Measurements from ENCODE around the gene FRAT2. TPM values are rescaled to one million over a fixed set of nuclear protein-coding genes. Genes with fewer than 3 reads are reported as not detected.
"Not testable (repeated sequence)": the region's sequence is repeated elsewhere in the genome, so short reads cannot be mapped to it uniquely, and the experiment has no call there.

Gene FRAT2
- total RNA-seq, 1 experiment from 2014 or later: 10.0 TPM

- no peak for DNase-seq (ENCODE audit: low read depth)
These were observed 21.9 kb upstream of the FRAT2 start for GRCh38 chr10:97356318-97356914.

- no peak for DNase-seq (ENCODE audit: low read depth)
These were observed 21.0 kb upstream of the FRAT2 start for GRCh38 chr10:97355571-97355975.

- DNase-seq (ENCODE audit: low read depth): no peak
These were observed 19.4 kb upstream of the FRAT2 start for GRCh38 chr10:97353945-97354344.

GRCh38 chr10:97349752-97350513 is 15.4 kb upstream of the FRAT2 start:
- no peak for DNase-seq (ENCODE audit: low read depth)

GRCh38 chr10:97347317-97347716 is 12.8 kb upstream of the FRAT2 start:
- no peak for DNase-seq (ENCODE audit: low read depth)

GRCh38 chr10:97343664-97344063 is 9.1 kb upstream of the FRAT2 start:
- not testable (repeated sequence) for DNase-seq (ENCODE audit: low read depth)

GRCh38 chr10:97341416-97341815 is 6.9 kb upstream of the FRAT2 start:
- no peak for DNase-seq (ENCODE audit: low read depth)

GRCh38 chr10:97338041-97338440 is 3.5 kb upstream of the FRAT2 start:
- no peak for DNase-seq (ENCODE audit: low read depth)

- peak; percentile 10 for DNase-seq (ENCODE audit: low read depth)
These were observed 2.7 kb upstream of the FRAT2 start for GRCh38 chr10:97336942-97337831.

- DNase-seq (ENCODE audit: low read depth): no peak
These were observed 1.9 kb upstream of the FRAT2 start for GRCh38 chr10:97336446-97336845.

GRCh38 chr10:97336006-97336405 is 1.5 kb upstream of the FRAT2 start:
- no peak for DNase-seq (ENCODE audit: low read depth)

GRCh38 chr10:97335188-97335619 is 675 bp upstream of the FRAT2 start:
- no peak for DNase-seq (ENCODE audit: low read depth)

- peak; percentile 68 for DNase-seq (ENCODE audit: low read depth)
These were observed 744 bp downstream of the FRAT2 start for GRCh38 chr10:97333601-97334369.

- DNase-seq (ENCODE audit: low read depth): peak; percentile 66
These were observed 1.3 kb downstream of the FRAT2 start for GRCh38 chr10:97333351-97333600.

- DNase-seq (ENCODE audit: low read depth): peak; percentile 90
These were observed 1.8 kb downstream of the FRAT2 start for GRCh38 chr10:97332591-97333350.

- no peak for DNase-seq (ENCODE audit: low read depth)
These were observed 3.3 kb downstream of the FRAT2 start for GRCh38 chr10:97331153-97331703.

GRCh38 chr10:97329766-97330165 is 4.8 kb downstream of the FRAT2 start:
- DNase-seq (ENCODE audit: low read depth): no peak

- no peak for DNase-seq (ENCODE audit: low read depth)
These were observed 5.7 kb downstream of the FRAT2 start for GRCh38 chr10:97328646-97329453.

GRCh38 chr10:97327348-97328294 is 6.9 kb downstream of the FRAT2 start:
- no peak for DNase-seq (ENCODE audit: low read depth)
